H9 (cell line): ENCODE measurements around the gene ELOVL2. TPM values are rescaled to one million over a fixed set of nuclear protein-coding genes. Genes with fewer than 3 reads are reported as not detected.

Source experiments
- DNase-seq: peaks from one replicate; pipeline ENCODE4 v3.0.0-alpha.2; 2017
- H2AFZ ChIP-seq: one replicate; pipeline ENCODE4 v1.6.1; 2013; ENCODE audit warnings: mild to moderate bottlenecking, low read length, control low read depth, moderate library complexity
- H2AK5ac ChIP-seq: 2 replicates; pipeline ENCODE4 v1.6.1; 2013; ENCODE audit warnings: low read length, control low read depth, mixed read lengths; ENCODE audit not compliant: insufficient read length
- H2BK120ac ChIP-seq: one replicate; pipeline ENCODE4 v1.6.1; 2013; ENCODE audit warnings: low read depth, mild to moderate bottlenecking, low read length, control low read depth, inconsistent platforms; ENCODE audit not compliant: poor library complexity, severe bottlenecking
- H2BK12ac ChIP-seq: 2 replicates; pipeline ENCODE4 v1.6.1; 2013; ENCODE audit warnings: low read length, control low read depth, mixed read lengths, low read depth; ENCODE audit not compliant: insufficient read length
- H2BK15ac ChIP-seq: 2 replicates; pipeline ENCODE4 v1.6.1; 2013; ENCODE audit warnings: low read depth, low read length, control low read depth
- H2BK20ac ChIP-seq: one replicate; pipeline ENCODE4 v1.6.1; 2013; ENCODE audit warnings: low read depth, mild to moderate bottlenecking, low read length, control low read depth, inconsistent platforms; ENCODE audit not compliant: poor library complexity, severe bottlenecking
- H2BK5ac ChIP-seq: 2 replicates; pipeline ENCODE4 v1.6.1; 2013; ENCODE audit warnings: low read length, control low read depth, mixed read lengths; ENCODE audit not compliant: insufficient read length
- H3K14ac ChIP-seq: 2 replicates; pipeline ENCODE4 v1.6.1; 2013; ENCODE audit warnings: low read length, control low read depth; ENCODE audit not compliant: insufficient read depth
- H3K18ac ChIP-seq: 2 replicates; pipeline ENCODE4 v1.6.1; 2013; ENCODE audit warnings: low read depth, mild to moderate bottlenecking, mixed read lengths, low read length, control low read depth; ENCODE audit not compliant: insufficient read length
- H3K23ac ChIP-seq: 2 replicates; pipeline ENCODE4 v1.6.1; 2013; ENCODE audit warnings: low read length, control low read depth, mixed read lengths, low read depth; ENCODE audit not compliant: insufficient read length
- H3K23me2 ChIP-seq: 2 replicates; pipeline ENCODE4 v1.6.1; 2013; ENCODE audit warnings: low read depth, mild to moderate bottlenecking, mixed read lengths, low read length, control low read depth; ENCODE audit not compliant: insufficient read length, poor library complexity, severe bottlenecking
- H3K27ac ChIP-seq: 2 replicates; pipeline ENCODE4 v1.5.1; 2013; ENCODE audit warnings: low read length, control low read depth, mixed read lengths, low read depth; ENCODE audit not compliant: insufficient read length
- H3K27me3 ChIP-seq: 2 replicates; pipeline ENCODE4 v1.6.1; 2013; ENCODE audit warnings: low read length, control low read depth, inconsistent platforms; ENCODE audit not compliant: insufficient read depth
- H3K4ac ChIP-seq: 2 replicates; pipeline ENCODE4 v1.6.1; 2013; ENCODE audit warnings: low read depth, mild to moderate bottlenecking, control low read depth, inconsistent platforms, low read length, moderate library complexity
- H3K4me1 ChIP-seq: 2 replicates; pipeline ENCODE4 v1.6.1; 2013; ENCODE audit warnings: low read length, control low read depth, inconsistent platforms; ENCODE audit not compliant: insufficient read depth
- H3K4me2 ChIP-seq: 2 replicates; pipeline ENCODE4 v1.6.1; 2013; ENCODE audit warnings: low read length, control low read depth, mixed read lengths; ENCODE audit not compliant: insufficient read length, insufficient read depth
- H3K56ac ChIP-seq: 2 replicates; pipeline ENCODE4 v1.6.1; 2013; ENCODE audit warnings: low read depth, mild to moderate bottlenecking, mixed read lengths, low read length, control low read depth; ENCODE audit not compliant: insufficient read length
- H3K79me1 ChIP-seq: 2 replicates; pipeline ENCODE4 v1.6.1; 2013; ENCODE audit warnings: low read depth, mild to moderate bottlenecking, moderate library complexity, low read length, control low read depth, inconsistent platforms; ENCODE audit not compliant: insufficient read depth, poor library complexity, severe bottlenecking
- H3K79me2 ChIP-seq: 2 replicates; pipeline ENCODE4 v1.6.1; 2013; ENCODE audit warnings: low read length, control low read depth, inconsistent platforms; ENCODE audit not compliant: insufficient read depth
- H3K9ac ChIP-seq: 2 replicates; pipeline ENCODE4 v1.6.1; 2013; ENCODE audit warnings: low read length, control low read depth, mixed read lengths; ENCODE audit not compliant: insufficient read length; ENCODE audit errors: extremely low read depth
- H3K9me3 ChIP-seq: one replicate; pipeline ENCODE4 v1.6.1; 2013; ENCODE audit warnings: low read depth, low read length, inconsistent platforms; ENCODE audit not compliant: control insufficient read depth
- H3T11ph ChIP-seq: one replicate; pipeline ENCODE4 v1.6.1; 2013; ENCODE audit warnings: mild to moderate bottlenecking, low read length, control low read depth, inconsistent platforms
- H4K20me1 ChIP-seq: one replicate; pipeline ENCODE4 v1.6.1; 2013; ENCODE audit not compliant: control insufficient read depth, insufficient read length, insufficient read depth
- H4K5ac ChIP-seq: 2 replicates; pipeline ENCODE4 v1.6.1; 2013; ENCODE audit warnings: low read depth, mild to moderate bottlenecking, mixed read lengths, low read length, control low read depth; ENCODE audit not compliant: insufficient read length
- H4K8ac ChIP-seq: replicated peaks from 2 replicates; pipeline ENCODE4 v1.6.1; 2013; ENCODE audit warnings: low read length, control low read depth, mixed read lengths, low read depth; ENCODE audit not compliant: insufficient read length
- H4K91ac ChIP-seq: 2 replicates; pipeline ENCODE4 v1.6.1; 2013; ENCODE audit warnings: low read depth, mild to moderate bottlenecking, moderate library complexity, mixed read lengths, low read length, control low read depth; ENCODE audit not compliant: insufficient read length
- H3K27ac Mint-ChIP-seq, 3 experiments: 2 replicates in 2 of 3; 3 replicates in 1 of 3; pipeline ENCODE4 v1.8.0; 2020 to 2021; ENCODE audit warnings: mixed read lengths in 3 of 3, mild to moderate bottlenecking in 1 of 3, moderate library complexity in 1 of 3
- H3K27me3 Mint-ChIP-seq: 2 replicates; pipeline ENCODE4 v1.8.0; 2021; ENCODE audit warnings: low read depth, mild to moderate bottlenecking, moderate library complexity, mixed read lengths
- H3K36me3 Mint-ChIP-seq, 3 experiments: 2 replicates in 2 of 3; 3 replicates in 1 of 3; pipeline ENCODE4 v1.8.0; 2020 to 2021; ENCODE audit warnings: low read depth in 3 of 3, mixed read lengths in 3 of 3; ENCODE audit not compliant: insufficient read depth in 1 of 3
- H3K4me1 Mint-ChIP-seq, 2 experiments: 2 replicates each; pipeline ENCODE4 v1.8.0; 2020; ENCODE audit warnings: mixed read lengths in 2 of 2
- H3K4me3 Mint-ChIP-seq, 2 experiments: 2 replicates in 1 of 2; 3 replicates in 1 of 2; pipeline ENCODE4 v1.8.0; 2020 to 2021; ENCODE audit warnings: mild to moderate bottlenecking in 2 of 2, mixed read lengths in 2 of 2, moderate library complexity in 1 of 2
- H3K9me3 Mint-ChIP-seq, 2 experiments: 2 replicates in 1 of 2; 3 replicates in 1 of 2; pipeline ENCODE4 v1.8.0; 2020; ENCODE audit warnings: mild to moderate bottlenecking in 2 of 2, mixed read lengths in 2 of 2, moderate library complexity in 1 of 2
- CTCF ChIP-seq: fragments of 200-600 bp; sonication (generic); conservative IDR thresholded peaks from 3 replicates; pipeline ENCODE4 v1.8.0; 2021; ENCODE audit warnings: antibody characterized with exemption, mild to moderate bottlenecking
- WGBS: extraction: QIAGEN DNeasy Blood & Tissue Kit; methylation state at CpG from one replicate; pipeline ENCODE4 v1.1.7; 2013; ENCODE audit warnings: missing lambda C conversion rate, low lambda C conversion rate, mixed read lengths; ENCODE audit not compliant: insufficient read length; ENCODE audit errors: extremely low coverage; 5-methylcytosine and 5-hydroxymethylcytosine counted together
- total RNA-seq: library from RNA; stranded (reverse); gene quantifications from 2 replicates; pipeline ENCODE4 v1.2.1, GENCODE V29; 2021

The ELOVL2 gene
- total RNA-seq, 1 experiment from 2014 or later = 0.57 TPM

- no peak overlapping the region for H4K8ac ChIP-seq
- no peak overlapping the region for H2AFZ ChIP-seq
- no peak overlapping the region for H4K5ac ChIP-seq
- no peak overlapping the region for H3K4me2 ChIP-seq
- no peak overlapping the region for H3K18ac ChIP-seq
- Mint-ChIP-seq H3K4me1 (no peaks in the 10 kb centered on the region), H3K4me3 (no peak overlapping the region), H3K27me3 (no peaks in the 10 kb centered on the region; the same call in 1 of the 2 replicates), H3K27ac (no peak overlapping the region), H3K36me3 (no peaks in the 10 kb centered on the region), H3K9me3 (no peaks in the 10 kb centered on the region)
- no peak overlapping the region for H2BK15ac ChIP-seq
- H3K9ac ChIP-seq = no peak overlapping the region
- no peak overlapping the region for H4K91ac ChIP-seq
- H3K23ac ChIP-seq = no peak overlapping the region
- no peaks in the 10 kb centered on the region for H3K27me3 ChIP-seq
- no peak overlapping the region for H2BK120ac ChIP-seq
- H2AK5ac ChIP-seq = no peak overlapping the region
- no peak overlapping the region for H2BK5ac ChIP-seq
- H3K9me3 ChIP-seq = no peaks in the 10 kb centered on the region
- no peak overlapping the region for H3T11ph ChIP-seq
- H3K56ac ChIP-seq = no peak overlapping the region
- no CpG with 5 or more reads among the region's 4 CpGs for WGBS
- no peaks in the 10 kb centered on the region for H3K23me2 ChIP-seq
- H3K14ac ChIP-seq = no peak overlapping the region
- DNase-seq = no peak
- no peaks in the 10 kb centered on the region for H3K79me1 ChIP-seq
- H4K20me1 ChIP-seq = no peaks in the 10 kb centered on the region
- no peak overlapping the region for H2BK12ac ChIP-seq
- no peak overlapping the region for H3K27ac ChIP-seq
- H3K4me1 ChIP-seq = no peaks in the 10 kb centered on the region
- no peak overlapping the region for H2BK20ac ChIP-seq
- no peak for TF ChIP-seq CTCF
- H3K79me2 ChIP-seq = no peaks in the 10 kb centered on the region
- no peak overlapping the region for H3K4ac ChIP-seq
These were observed 11.1 kb upstream of the ELOVL2 start for GRCh38 chr6:11055127-11055627.
